Left forelimb (tissue), 1 donor: ENCODE measurements around the gene PLAGL1.
A peak's percentile ranks its signal among the peaks of the same experiment; 100 is the strongest.
"Not testable (repeated sequence)": the region's sequence is repeated elsewhere in the genome, so short reads cannot be mapped to it uniquely, and the experiment has no call there.

Source experiments
- DNase-seq: peaks from one replicate; pipeline ENCODE4 v3.0.0-alpha.2; 2018; ENCODE audit warnings: low spot score

PLAGL1 gene

DNA sequence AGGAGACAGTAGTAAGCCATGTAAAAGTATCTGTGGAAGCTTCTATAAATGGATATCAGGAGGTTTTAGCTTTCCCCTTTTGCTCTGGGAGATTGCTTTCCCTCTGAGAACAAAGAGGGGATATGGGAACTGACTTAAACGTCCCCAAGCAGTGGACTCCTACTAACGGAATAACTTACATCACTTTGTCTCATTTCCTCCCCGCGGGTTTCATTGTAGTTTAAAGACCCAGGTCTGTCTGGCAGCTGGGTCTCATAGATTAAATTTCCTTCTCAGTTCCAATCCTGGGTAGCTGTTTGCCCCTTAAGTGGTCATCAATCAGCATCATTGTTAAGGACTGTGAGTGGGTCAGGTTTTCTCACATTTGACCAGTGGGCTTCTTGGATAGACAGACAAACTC, 68.7 kb downstream of the PLAGL1 start:
- no peak for DNase-seq

DNA sequence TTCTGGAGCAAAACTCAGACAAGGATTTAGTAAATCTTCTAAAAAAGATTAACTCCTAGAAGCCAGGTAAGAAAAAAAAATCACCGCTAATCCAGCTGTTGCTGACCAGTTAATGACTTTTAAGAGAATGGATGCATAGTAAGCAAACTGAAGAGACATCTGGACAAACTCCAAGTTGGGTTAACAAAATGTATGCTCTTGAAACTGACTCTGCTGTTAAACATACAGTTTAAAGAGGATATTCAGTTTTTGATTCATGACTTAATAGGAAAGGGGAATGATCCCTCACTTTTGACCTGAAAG, 70.4 kb downstream of the PLAGL1 start:
- DNase-seq: no peak

DNA sequence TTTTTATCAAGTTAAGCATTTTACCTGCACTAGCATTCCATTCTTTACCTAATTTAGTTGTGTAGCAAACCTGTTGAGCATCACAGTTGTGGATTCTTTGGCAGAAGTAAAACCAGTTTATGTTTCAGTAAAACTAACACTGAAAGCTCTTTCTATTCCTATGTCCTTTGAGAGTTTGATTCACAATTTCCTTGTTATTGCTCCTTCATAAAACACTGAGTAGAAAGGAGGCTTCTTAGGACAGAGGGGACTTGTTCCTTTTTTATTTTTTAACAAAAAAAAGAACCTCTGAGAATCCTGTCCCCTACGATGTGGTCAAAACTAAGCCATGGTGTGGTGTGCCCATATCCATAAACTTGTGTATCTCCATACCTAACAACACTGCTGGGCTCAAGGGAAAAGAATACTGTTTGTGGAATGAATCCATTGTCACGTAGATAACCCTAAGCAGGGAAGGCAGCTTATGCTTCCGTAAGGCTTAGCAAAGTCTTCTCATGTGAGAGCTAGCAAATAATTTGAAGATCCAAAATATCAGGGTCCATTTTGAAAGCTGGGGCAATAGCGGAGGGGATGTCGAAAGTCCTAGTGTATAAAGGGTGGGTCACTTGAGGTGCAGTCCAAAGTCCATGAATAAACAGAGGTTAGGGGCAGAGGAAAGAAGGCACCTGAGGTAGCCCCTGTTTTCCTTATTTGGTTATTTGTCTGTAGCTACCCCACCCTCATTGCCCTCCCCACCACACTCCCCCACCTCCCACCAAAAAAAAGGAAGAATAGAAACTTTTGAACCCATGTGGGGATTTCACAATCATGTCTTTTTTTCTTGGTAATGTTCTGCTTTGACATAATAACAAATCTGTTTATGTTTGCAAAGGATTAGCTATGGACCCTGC, 71.0 kb downstream of the PLAGL1 start:
- no peak for DNase-seq

DNA sequence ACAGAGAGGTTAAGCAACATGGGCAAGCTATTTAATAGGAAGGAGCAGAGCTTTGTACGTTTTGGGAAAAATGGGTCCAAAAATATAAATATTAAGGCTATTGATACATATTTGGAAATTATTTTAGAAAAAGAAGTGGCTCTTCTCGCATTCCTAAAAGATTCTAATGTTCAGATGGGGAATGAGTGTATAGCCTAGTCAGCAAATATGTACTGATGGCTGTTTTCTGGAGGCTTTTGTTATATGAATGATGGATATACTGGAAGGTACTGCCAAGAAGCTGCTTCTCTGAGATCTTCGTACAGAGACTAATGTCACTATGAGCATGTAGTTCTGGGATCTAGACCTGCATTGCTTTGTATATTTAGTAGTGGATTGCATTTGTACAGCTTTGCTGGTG, 71.7 kb downstream of the PLAGL1 start:
- no peak for DNase-seq

DNA sequence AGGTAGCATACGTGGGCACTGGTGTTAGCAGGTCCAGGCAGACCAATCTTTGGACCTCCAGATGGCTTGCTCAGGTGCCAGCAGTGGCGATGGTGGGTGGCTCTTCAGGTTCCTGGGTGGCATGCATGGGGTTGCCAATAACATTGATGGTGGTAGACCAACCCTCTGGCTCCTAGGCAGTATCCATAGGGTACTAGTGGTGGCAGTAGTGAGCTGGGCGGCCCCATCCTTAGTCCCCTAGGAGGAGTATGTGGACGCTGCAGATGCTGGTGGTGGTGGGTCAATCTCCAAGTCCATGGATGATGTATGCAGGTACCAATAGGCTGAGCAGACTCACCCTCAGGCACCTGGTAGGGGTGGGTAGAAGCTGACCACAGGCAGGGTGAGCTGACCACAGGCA, 73.2 kb downstream of the PLAGL1 start:
- no peak for DNase-seq

DNA sequence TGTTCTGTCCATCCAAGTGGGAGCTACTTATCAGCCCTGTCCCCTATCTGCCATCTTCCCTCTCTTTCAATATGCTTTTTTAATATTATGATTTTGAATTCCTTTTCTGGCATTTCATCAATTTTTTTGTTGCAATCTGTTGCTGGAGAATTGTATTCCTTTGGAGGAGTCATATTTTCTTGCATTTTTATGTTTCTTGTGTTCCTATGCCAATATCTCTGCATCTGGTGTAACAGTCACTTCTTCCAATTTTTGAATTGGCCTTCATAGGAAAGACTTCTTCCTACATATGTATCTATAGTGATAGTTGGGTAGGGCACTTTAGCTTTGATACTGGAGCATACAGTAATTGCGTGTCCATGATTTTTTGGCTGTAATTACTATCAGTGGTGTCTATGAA, 73.7 kb downstream of the PLAGL1 start:
- DNase-seq: no peak

DNA sequence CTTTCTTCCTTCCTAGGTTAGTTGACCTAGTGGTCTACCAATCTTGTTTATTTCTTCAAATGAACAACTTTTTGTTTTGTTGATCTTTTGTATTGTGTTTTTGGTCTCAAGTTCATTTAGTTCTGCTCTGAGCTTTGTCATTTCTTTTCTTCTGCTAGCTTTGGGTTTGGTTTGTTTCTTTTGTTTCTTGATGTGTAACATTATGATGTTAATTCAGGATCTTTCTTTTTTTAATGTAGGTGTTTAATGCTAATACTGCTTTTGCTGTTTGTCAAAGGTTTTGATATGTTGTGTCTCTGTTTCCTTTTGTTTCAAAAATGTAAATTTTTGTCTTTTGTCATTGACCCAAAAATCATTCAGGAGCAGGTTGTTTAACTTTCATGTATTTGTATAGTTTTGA, 78.1 kb downstream of the PLAGL1 start:
- no peak for DNase-seq

DNA sequence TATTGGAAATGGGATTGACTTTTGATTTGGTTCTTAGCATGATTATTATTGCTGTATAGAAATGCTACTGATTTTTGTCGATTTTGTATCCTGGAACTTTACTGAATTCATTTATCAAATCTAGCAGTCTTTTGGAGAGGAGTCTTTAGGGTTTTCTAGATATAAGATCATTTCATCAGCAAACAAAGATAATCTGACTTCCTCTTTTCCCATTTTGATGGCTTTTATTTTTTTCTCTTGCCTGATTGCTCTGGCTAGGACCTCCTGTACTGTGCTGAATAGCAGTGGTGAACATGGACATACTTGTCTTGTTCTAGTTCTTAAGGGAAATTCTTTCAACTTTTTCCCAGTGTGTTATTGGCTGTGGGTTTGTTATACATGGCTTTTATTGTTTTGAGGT, 79.2 kb downstream of the PLAGL1 start:
- no peak for DNase-seq

DNA sequence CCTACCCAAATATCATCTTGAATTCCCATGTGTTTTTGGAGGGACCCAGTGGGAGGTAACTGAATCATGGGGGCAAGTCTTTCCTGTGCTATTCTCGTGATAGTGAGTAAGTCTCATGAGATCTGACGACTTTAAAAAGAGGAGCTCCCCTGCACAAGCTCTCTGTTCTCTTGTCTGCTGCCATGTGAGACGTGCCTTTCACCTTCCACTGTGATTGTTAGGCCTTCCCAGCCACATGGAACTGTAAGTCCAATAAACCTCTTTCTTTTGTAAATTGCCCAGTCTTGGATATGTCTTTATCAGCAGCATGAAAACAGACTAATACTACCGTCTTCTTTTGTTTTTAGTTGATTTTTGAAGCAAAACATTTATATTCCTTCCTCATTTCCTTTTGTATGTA, 91.0 kb downstream of the PLAGL1 start:
- not testable (repeated sequence) for DNase-seq

DNA sequence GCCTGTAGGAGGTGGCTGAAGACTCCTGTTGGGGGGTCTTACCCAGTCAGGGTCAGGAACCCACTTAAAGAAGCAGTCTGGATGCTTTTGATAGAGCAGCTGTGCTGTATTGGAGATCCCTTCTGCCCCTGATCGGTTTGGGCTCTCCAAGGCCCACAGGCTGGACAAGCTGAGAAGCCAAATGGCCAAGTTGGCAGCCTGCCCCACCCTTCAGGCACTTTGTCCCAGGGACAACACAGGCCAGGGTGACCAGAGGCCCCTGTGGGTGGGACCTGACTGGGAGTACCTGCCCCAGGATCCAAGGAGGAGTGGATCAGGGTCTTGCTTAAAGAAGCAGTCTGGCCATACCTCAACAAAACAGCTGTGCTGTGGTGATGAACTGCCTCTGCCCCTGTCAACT, 95.4 kb downstream of the PLAGL1 start:
- DNase-seq: no peak

DNA sequence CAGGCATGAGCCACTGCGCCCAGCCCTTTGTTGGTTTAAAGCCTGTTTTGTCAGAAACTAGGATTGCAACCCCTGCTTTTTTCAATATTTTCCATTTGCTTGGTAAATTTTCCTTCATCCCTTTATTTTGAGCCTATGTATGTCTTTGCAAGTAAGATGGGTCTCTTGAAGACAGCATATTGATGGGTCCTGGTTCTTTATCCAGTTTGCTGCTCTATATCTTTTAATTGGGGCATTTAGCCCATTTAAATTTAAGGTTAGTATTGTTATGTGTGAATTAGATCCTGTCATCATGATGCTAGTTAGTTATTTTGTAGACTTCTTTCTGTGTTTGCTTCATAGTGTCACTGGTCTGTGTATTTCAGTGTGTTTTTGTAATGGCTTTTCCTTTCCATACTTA, 97.0 kb downstream of the PLAGL1 start:
- DNase-seq: no peak

DNA sequence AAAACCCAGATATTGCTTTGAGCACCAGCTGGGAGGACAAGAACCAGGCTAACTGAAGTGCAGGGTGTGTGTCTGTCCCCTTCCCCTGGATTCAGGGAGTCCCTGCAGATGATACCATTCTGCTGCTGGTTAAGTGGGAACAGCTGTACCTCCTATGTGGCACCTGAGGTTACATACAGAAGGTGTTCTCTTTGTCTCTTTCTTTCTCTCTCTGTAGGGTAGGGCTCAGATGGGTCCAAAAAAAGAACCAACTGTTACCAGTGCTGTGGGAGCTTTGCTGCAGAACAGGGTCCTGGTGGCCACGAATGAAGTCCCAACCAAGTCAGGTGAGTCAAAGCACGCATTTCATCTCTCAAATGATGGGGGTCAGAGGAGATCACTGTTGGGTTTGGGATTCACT, 105.2 kb downstream of the PLAGL1 start:
- DNase-seq: no peak

DNA sequence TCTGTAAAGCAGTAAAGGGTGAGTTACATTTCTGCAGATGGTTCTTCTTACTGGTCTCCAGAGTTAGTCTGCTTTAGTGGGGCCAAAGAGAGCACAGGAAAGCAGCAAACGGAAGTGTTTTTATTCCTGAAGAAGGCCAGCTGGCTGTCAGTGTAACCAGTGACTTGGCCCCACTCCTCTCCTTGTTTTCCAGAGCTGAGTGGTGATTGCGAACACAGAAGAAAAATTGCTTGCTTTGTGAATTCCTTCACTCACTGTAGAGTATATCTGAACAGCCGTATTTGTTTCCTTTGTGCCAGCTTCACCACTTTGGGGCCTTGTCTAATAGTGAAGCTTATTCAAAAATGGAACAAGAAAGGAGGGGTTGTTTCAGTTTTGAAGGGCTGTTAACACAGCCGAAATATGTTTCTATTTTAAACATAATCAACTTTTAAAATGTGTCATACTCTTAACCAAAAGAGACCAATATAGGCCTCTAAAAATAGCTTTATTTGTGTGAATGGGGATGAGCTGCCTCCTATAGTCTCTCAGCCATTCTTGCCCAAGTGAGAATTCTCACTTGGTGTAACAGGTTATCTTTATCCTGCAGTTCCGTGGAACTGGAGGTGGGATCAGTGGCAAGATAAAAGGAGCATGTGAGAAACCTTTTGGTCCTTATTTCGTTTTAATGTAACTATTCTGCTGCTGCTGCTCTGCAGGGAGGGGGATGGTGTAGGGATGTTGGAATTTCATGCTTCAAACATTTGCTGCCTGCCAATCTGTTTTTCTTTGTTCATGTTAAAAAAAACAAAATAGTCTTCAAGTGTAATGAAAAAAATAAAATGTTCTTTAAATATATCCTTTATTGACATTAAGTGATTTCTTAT, 105.9 kb downstream of the PLAGL1 start:
- DNase-seq: peak; percentile 78

DNA sequence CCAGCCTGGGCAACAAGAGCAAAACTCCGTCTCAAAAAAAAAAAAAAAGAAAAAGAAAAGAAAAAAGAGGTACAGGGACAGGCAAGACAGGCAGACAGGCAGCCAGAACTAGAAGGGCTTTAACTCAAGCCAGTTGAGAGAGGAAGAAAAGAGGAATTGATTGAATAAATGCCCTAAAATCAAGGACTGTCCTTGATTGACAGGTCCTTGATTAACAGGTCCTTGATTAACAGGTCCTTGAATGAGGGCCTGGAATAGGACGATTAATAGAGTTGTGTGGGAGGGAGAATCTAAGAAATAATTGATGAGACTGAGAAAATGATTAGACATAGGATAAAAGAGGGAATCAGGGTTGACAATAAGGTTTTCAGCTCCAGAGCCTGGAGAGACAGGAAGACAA, 107.7 kb downstream of the PLAGL1 start:
- DNase-seq: no peak

DNA sequence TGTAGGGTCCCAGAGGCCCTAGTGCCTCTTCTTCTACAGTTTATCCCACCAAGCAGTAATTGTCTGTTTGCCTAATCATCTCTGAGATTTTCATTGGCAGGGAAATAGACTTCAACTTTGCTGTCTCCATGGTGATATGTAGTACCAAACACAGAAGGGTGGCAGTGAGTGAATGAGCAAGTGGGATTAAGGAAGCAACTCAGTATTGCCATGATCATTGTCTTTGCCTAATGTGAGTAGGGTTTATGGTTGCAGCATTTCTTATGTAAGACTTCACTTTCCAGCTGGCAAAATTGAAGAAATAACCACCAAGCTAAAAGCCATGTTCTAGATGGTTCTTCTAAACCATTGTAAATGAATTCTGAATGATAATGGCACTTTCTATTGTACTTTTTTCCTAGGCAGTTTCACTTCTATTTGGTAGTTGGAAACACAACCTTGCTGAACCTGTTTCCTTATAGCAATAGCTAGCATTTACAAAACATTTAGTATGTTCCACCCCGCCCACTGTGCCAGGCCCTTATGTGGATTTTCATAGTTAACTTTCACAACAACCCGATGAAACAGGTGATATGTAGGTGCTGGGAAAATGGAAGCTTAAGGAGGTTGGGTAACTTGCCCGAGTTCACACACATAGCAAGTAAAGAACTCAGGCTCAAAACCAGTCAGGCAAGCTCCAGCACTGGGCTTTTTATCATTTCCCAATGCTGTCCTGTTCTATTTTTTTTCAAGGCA, 111.8 kb downstream of the PLAGL1 start:
- DNase-seq: no peak

DNA sequence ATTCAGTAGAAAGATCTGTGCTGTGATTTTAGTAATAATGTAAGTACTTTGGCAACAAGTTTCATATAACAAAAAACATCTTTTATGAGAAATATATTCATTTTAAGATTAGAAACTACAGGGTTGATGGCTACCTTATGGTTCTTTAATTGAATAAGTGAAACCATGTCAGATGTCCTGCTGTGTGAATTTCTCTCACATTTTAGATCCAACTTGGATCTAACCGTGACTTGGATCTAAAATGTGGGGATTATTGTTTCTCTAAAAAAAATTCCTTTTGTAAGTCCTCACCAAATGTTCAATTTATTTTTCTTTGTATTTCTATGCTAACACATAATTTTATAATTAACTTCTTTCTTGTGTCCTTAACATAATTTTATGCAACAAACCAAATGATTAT, 113.4 kb downstream of the PLAGL1 start:
- DNase-seq: no peak
